Type B pancreatic cell (in vitro differentiated cells): Measurements from ENCODE around the gene EFCAB6. TPM values are rescaled to one million over a fixed set of nuclear protein-coding genes. Genes with fewer than 3 reads are reported as not detected.

ENCODE experiments used
- DNase-seq: peaks from one replicate; pipeline ENCODE4 v3.0.0; 2021; ENCODE audit warnings: mixed read lengths; ENCODE audit not compliant: unreplicated experiment; ENCODE audit errors: extremely low spot score
- H3K27ac Mint-ChIP-seq: 2 replicates; pipeline ENCODE4 v1.8.0; 2021; ENCODE audit warnings: mild to moderate bottlenecking, mixed read lengths
- H3K27me3 Mint-ChIP-seq: 2 replicates; pipeline ENCODE4 v1.8.0; 2021; ENCODE audit warnings: mixed read lengths
- H3K36me3 Mint-ChIP-seq: 2 replicates; pipeline ENCODE4 v1.8.0; 2021; ENCODE audit warnings: mixed read lengths
- H3K4me1 Mint-ChIP-seq: one replicate; pipeline ENCODE4 v1.8.0; 2021; ENCODE audit warnings: mixed read lengths; ENCODE audit not compliant: unreplicated experiment
- H3K4me3 Mint-ChIP-seq: 2 replicates; pipeline ENCODE4 v1.8.0; 2021; ENCODE audit warnings: mild to moderate bottlenecking, mixed read lengths
- H3K9me3 Mint-ChIP-seq: 2 replicates; pipeline ENCODE4 v1.8.0; 2021; ENCODE audit warnings: mixed read lengths
- CTCF ChIP-seq: fragments of 200-600 bp; sonication (generic); conservative IDR thresholded peaks from 2 replicates; pipeline ENCODE4 v1.5.0; 2021; ENCODE audit warnings: antibody characterized with exemption, mild to moderate bottlenecking
- total RNA-seq: library from RNA; stranded (reverse); gene quantifications from 2 replicates; pipeline ENCODE4 v1.2.1, GENCODE V29; 2021; ENCODE audit warnings: low replicate concordance

Gene EFCAB6
- total RNA-seq, 1 donor from 2014 or later: 5.3 TPM

GRCh38 chr22:43697894-43698293, 114.2 kb downstream of the EFCAB6 start:
- Mint-ChIP-seq H3K27me3 (peaks cover 3% of the 10 kb centered on the region), H3K36me3 (no peaks in the 10 kb centered on the region), H3K4me1 (no peaks in the 10 kb centered on the region), H3K9me3 (no peaks in the 10 kb centered on the region), H3K4me3 (no peak overlapping the region), H3K27ac (no peak overlapping the region)
- no peak for DNase-seq
- no peak for TF ChIP-seq CTCF

GRCh38 chr22:43693249-43693648, 118.9 kb downstream of the EFCAB6 start:
- Mint-ChIP-seq H3K9me3 (no peaks in the 10 kb centered on the region), H3K4me1 (no peaks in the 10 kb centered on the region), H3K36me3 (no peaks in the 10 kb centered on the region), H3K27ac (no peak overlapping the region), H3K4me3 (no peak overlapping the region), H3K27me3 (no peaks in the 10 kb centered on the region)
- no peak for DNase-seq
- no peak for TF ChIP-seq CTCF

- H3K9me3 Mint-ChIP-seq: no peaks in the 10 kb centered on the region
- TF ChIP-seq CTCF: no peak
- H3K27me3 Mint-ChIP-seq: no peaks in the 10 kb centered on the region
These were observed 122.7 kb downstream of the EFCAB6 start for GRCh38 chr22:43689356-43689755.

GRCh38 chr22:43682851-43683250, 129.3 kb downstream of the EFCAB6 start:
- Mint-ChIP-seq H3K4me3 (no peak overlapping the region), H3K4me1 (no peaks in the 10 kb centered on the region), H3K27ac (no peak overlapping the region), H3K27me3 (peaks cover 3% of the 10 kb centered on the region), H3K36me3 (no peaks in the 10 kb centered on the region), H3K9me3 (peaks cover 4% of the 10 kb centered on the region)
- no peak for DNase-seq
- TF ChIP-seq CTCF: no peak

More at GRCh38 chr22:43689356-43689755, 122.7 kb downstream of the EFCAB6 start:
- Mint-ChIP-seq H3K27ac (no peak overlapping the region), H3K36me3 (no peaks in the 10 kb centered on the region), H3K4me3 (no peak overlapping the region), H3K4me1 (no peaks in the 10 kb centered on the region)
- DNase-seq: no peak

- no peak for TF ChIP-seq CTCF
- no peaks in the 10 kb centered on the region for H3K4me1 Mint-ChIP-seq
- H3K27ac Mint-ChIP-seq: no peak overlapping the region
- peaks cover 3% of the 10 kb centered on the region for H3K27me3 Mint-ChIP-seq
- no peaks in the 10 kb centered on the region for H3K36me3 Mint-ChIP-seq
- peaks cover 4% of the 10 kb centered on the region for H3K9me3 Mint-ChIP-seq
- no peak overlapping the region for H3K4me3 Mint-ChIP-seq
- DNase-seq: no peak
These were observed 130.3 kb downstream of the EFCAB6 start for GRCh38 chr22:43681731-43682360.
